Measurements from ENCODE around the gene ABCD4. TPM values are rescaled to one million over a fixed set of nuclear protein-coding genes. Genes with fewer than 3 reads are reported as not detected.

The ABCD4 gene
- total RNA-seq, 2 donors from 2014 or later, result 46.2 to 46.6 TPM

- no peaks in the 10 kb centered on the region for H3K4me1 ChIP-seq
- no peak overlapping the region for H3K9ac ChIP-seq (ENCODE audit: low read depth in 2 of 2, low read length in 2 of 2)
- intact Hi-C loops (cut with DNase I), result no loop called here
- H3K36me3 ChIP-seq, result no peaks in the 10 kb centered on the region
- TF ChIP-seq CTCF (IDR thresholded peaks at IDR 0.05), result no peak
- H3K9me3 ChIP-seq, result no peaks in the 10 kb centered on the region
- no peak for DNase-seq
- H3K27ac ChIP-seq, result no peak overlapping the region
- no peaks in the 10 kb centered on the region for H3K27me3 ChIP-seq
- H3K4me3 ChIP-seq, result no peak overlapping the region
These were observed 38.8 kb downstream of the ABCD4 start for GRCh38 chr14:74263921-74264320.

- Histone ChIP-seq H3K36me3 (no peaks in the 10 kb centered on the region), H3K9ac (ENCODE audit: low read depth in 2 of 2, low read length in 2 of 2) (no peak overlapping the region), H3K9me3 (no peaks in the 10 kb centered on the region), H3K4me3 (no peak overlapping the region), H3K27ac (no peak overlapping the region), H3K4me1 (no peaks in the 10 kb centered on the region), H3K27me3 (peaks cover 4% of the 10 kb centered on the region)
- intact Hi-C loops (cut with DNase I), result no loop called here
- no peak for DNase-seq
- no peak for TF ChIP-seq CTCF (IDR thresholded peaks at IDR 0.05)
These were observed 39.6 kb downstream of the ABCD4 start for GRCh38 chr14:74263181-74263580.

GRCh38 chr14:74262076-74262475 lies 40.7 kb downstream of the ABCD4 start:
- Histone ChIP-seq H3K4me1 (no peaks in the 10 kb centered on the region), H3K36me3 (no peaks in the 10 kb centered on the region), H3K9ac (ENCODE audit: low read depth in 2 of 2, low read length in 2 of 2) (no peak overlapping the region), H3K27me3 (peaks cover 9% of the 10 kb centered on the region), H3K9me3 (no peaks in the 10 kb centered on the region), H3K27ac (no peak overlapping the region), H3K4me3 (no peak overlapping the region)
- no peak for TF ChIP-seq CTCF (IDR thresholded peaks at IDR 0.05)
- intact Hi-C loops (cut with DNase I), result no loop called here
- no peak for DNase-seq

GRCh38 chr14:74261288-74261687 lies 41.4 kb downstream of the ABCD4 start:
- Histone ChIP-seq H3K27ac (no peak overlapping the region), H3K4me3 (no peak overlapping the region), H3K36me3 (no peaks in the 10 kb centered on the region), H3K9me3 (no peaks in the 10 kb centered on the region), H3K9ac (ENCODE audit: low read depth in 2 of 2, low read length in 2 of 2) (no peak overlapping the region), H3K4me1 (no peaks in the 10 kb centered on the region), H3K27me3 (peaks cover 9% of the 10 kb centered on the region)
- TF ChIP-seq CTCF (IDR thresholded peaks at IDR 0.05), result no peak
- no peak for DNase-seq
- intact Hi-C loops (cut with DNase I), result no loop called here

GRCh38 chr14:74260525-74261233 lies 42.1 kb downstream of the ABCD4 start:
- no peak overlapping the region for H3K4me3 ChIP-seq
- TF ChIP-seq CTCF (IDR thresholded peaks at IDR 0.05), result no peak
- H3K36me3 ChIP-seq, result no peaks in the 10 kb centered on the region
- intact Hi-C loops (cut with DNase I), result no loop called here
- no peak for DNase-seq
- H3K4me1 ChIP-seq, result no peaks in the 10 kb centered on the region
- no peak overlapping the region for H3K9ac ChIP-seq (ENCODE audit: low read depth in 2 of 2, low read length in 2 of 2)
- H3K27me3 ChIP-seq, result peaks cover 9% of the 10 kb centered on the region
- no peaks in the 10 kb centered on the region for H3K9me3 ChIP-seq
- no peak overlapping the region for H3K27ac ChIP-seq

All from colonic mucosa (tissue), 4 donors.